SK-N-DZ (cell line): Measurements from ENCODE around the gene SCUBE2.

Experiments used
- DNase-seq: peaks from one replicate; pipeline ENCODE4 v3.0.0-alpha.2; 2015; ENCODE audit warnings: low spot score

The SCUBE2 gene

GRCh38 chr11:9075556-9075955 lies 15.8 kb downstream of the SCUBE2 start:
- DNase-seq, result no peak

GRCh38 chr11:9074338-9075029 lies 16.9 kb downstream of the SCUBE2 start:
- no peak for DNase-seq

- DNase-seq, result no peak
These were observed 17.8 kb downstream of the SCUBE2 start for GRCh38 chr11:9073466-9074225.

GRCh38 chr11:9072626-9073176 lies 18.7 kb downstream of the SCUBE2 start:
- DNase-seq, result peak; percentile 67

GRCh38 chr11:9071692-9072091 lies 19.7 kb downstream of the SCUBE2 start:
- no peak for DNase-seq

GRCh38 chr11:9070749-9071491 lies 20.5 kb downstream of the SCUBE2 start:
- DNase-seq, result peak; percentile 44

- no peak for DNase-seq
These were observed 21.4 kb downstream of the SCUBE2 start for GRCh38 chr11:9069862-9070470.

- peak; percentile 61 for DNase-seq
These were observed 22.1 kb downstream of the SCUBE2 start for GRCh38 chr11:9069256-9069655.

GRCh38 chr11:9066433-9066925 lies 24.9 kb downstream of the SCUBE2 start:
- DNase-seq, result peak; percentile 71

- DNase-seq, result no peak
These were observed 25.6 kb downstream of the SCUBE2 start for GRCh38 chr11:9065607-9066432.

GRCh38 chr11:9061807-9062206 lies 29.6 kb downstream of the SCUBE2 start:
- no peak for DNase-seq

- DNase-seq, result no peak
These were observed 30.7 kb downstream of the SCUBE2 start for GRCh38 chr11:9060700-9061111.

- DNase-seq, result no peak
These were observed 32.0 kb downstream of the SCUBE2 start for GRCh38 chr11:9059406-9059805.

- no peak for DNase-seq
These were observed 33.5 kb downstream of the SCUBE2 start for GRCh38 chr11:9057888-9058287.

- no peak for DNase-seq
These were observed 34.4 kb downstream of the SCUBE2 start for GRCh38 chr11:9057007-9057406.

GRCh38 chr11:9056467-9056866 lies 34.9 kb downstream of the SCUBE2 start:
- DNase-seq, result no peak

GRCh38 chr11:9053316-9054035 lies 37.9 kb downstream of the SCUBE2 start:
- DNase-seq, result no peak

- DNase-seq, result no peak
These were observed 39.1 kb downstream of the SCUBE2 start for GRCh38 chr11:9052316-9052715.

GRCh38 chr11:9049959-9050358 lies 41.4 kb downstream of the SCUBE2 start:
- DNase-seq, result no peak

- peak; percentile 51 for DNase-seq
These were observed 43.4 kb downstream of the SCUBE2 start for GRCh38 chr11:9047964-9048523.
